Measurements from ENCODE around the gene CKAP4. TPM values are rescaled to one million over a fixed set of nuclear protein-coding genes. Genes with fewer than 3 reads are reported as not detected.

Gene CKAP4
- polyA plus RNA-seq, 2 of the 4 experiments (the other 2 are of a cell fraction) = 70.4 to 108 TPM

DNA sequence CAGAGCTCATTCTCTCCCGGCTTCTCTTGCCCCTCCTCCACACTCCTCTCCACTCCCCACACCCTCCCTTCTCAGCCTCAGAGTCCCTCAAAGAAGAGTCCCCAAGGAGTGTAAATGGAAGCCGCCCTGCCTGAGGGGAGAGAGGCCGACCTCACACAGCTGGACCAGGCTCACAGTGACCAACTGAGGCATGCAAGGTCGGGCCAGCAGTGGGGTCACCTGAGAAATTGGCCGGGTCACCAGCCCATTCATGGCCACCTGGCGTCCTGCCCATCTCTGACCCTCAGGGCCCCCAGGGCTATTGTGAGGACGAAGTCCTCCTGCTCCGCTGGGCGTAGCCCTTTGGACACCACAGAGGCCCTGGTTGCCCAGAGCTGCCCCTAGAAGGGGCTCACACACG is 59.6 kb downstream of the CKAP4 start:
- WGBS (ENCODE audit: missing lambda C conversion rate) = 51% methylated on average over 4 of the region's 10 CpGs
- no peak overlapping the region for H3K27ac ChIP-seq
- no peaks in the 10 kb centered on the region for H3K9me3 ChIP-seq
- no peaks in the 10 kb centered on the region for H3K4me1 ChIP-seq
- no peak for TF ChIP-seq JUNB (IDR thresholded peaks at IDR 0.05)
- TF ChIP-seq PHF8 (IDR thresholded peaks at IDR 0.05; ENCODE audit: borderline replicate concordance, low read depth) = no peak
- no peak for TF ChIP-seq POLR2A (IDR thresholded peaks at IDR 0.05; ENCODE audit: low read length)
- no peak for TF ChIP-seq SREBF2 (IDR thresholded peaks at IDR 0.05)
- no peak for TF ChIP-seq REST (IDR thresholded peaks at IDR 0.05)
- no peak for TF ChIP-seq FOSB (CRISPR knock-in tag; IDR thresholded peaks at IDR 0.05)
- no peak for TF ChIP-seq POLR2AphosphoS2 (conservative IDR thresholded peaks at IDR 0.05; ENCODE audit: low read length)
- TF ChIP-seq FOXS1 (CRISPR knock-in tag; IDR thresholded peaks at IDR 0.05) = no peak
- no peak for TF ChIP-seq KDM5A (IDR thresholded peaks at IDR 0.05)
- no peak for TF ChIP-seq ZC3H11A (IDR thresholded peaks at IDR 0.05)
- TF ChIP-seq HOXB13 (CRISPR knock-in tag; IDR thresholded peaks at IDR 0.05; ENCODE audit: low read depth) = no peak
- no peak for TF ChIP-seq TP53 (CRISPR knock-in tag; IDR thresholded peaks at IDR 0.05)
- no peak for TF ChIP-seq RFX5 (IDR thresholded peaks at IDR 0.05)
- no peak for TF ChIP-seq SMC3 (IDR thresholded peaks at IDR 0.05)
- no peak for TF ChIP-seq NR3C1 (IDR thresholded peaks at IDR 0.05)
- TF ChIP-seq TFCP2L1 (CRISPR knock-in tag; IDR thresholded peaks at IDR 0.05) = no peak
- no peak for TF ChIP-seq ZSCAN20 (CRISPR knock-in tag; IDR thresholded peaks at IDR 0.05)
- no peak for TF ChIP-seq HOXB5 (CRISPR knock-in tag; IDR thresholded peaks at IDR 0.05)
- TF ChIP-seq CBX2 (IDR thresholded peaks at IDR 0.05; ENCODE audit: borderline replicate concordance, low read depth) = no peak
- no peak for TF ChIP-seq CBX8 (IDR thresholded peaks at IDR 0.05)
- FAIRE-seq (no peak), DNase-seq (ENCODE audit: low read depth in 1 of 2, low spot score in 1 of 2) (no peak), ATAC-seq (no peak)
- POLR2A ChIA-PET = interaction anchor here (0.6 kb wide), 1 partner anchor 148 kb away, joined by 4 read pairs; no protein-coding TSS in a partner anchor
- H3K4me2 ChIP-seq = no peak overlapping the region
- no peak overlapping the region for H3K4me3 ChIP-seq
- CTCF ChIA-PET = interaction anchor here (0.6 to 2.2 kb wide), 4 partner anchors 22 to 113 kb away, joined by 3 to 6 read pairs (median 4); no protein-coding TSS in a partner anchor

Small RNA genes lying within 50 kb of the gene (small RNA-seq; reads per million reads assigned to genes)
- 0 to 0.43 (median 0) reads per million in 6 experiments for gene RNU7-94P

Other genes with a start within 250 kb of the CKAP4 start
- gene NUAK1, start 109.1 kb downstream of the CKAP4 start, polyA plus RNA-seq (2011; rRNA removed) = 22.3 and 25.4 TPM in 2 replicates
- 18.1 to 23.5 TPM (median 20.8 TPM) in 3 replicates for gene NUAK1, start 109.1 kb downstream of the CKAP4 start, polyA plus RNA-seq (2017; fragmentation: RNase III; extraction: RNeasy Plus Mini Kit Qiagen cat#74134 plus additional on column Dnase treatment)
- 16.6 and 19.7 TPM in 2 replicates for gene TCP11L2, start 54.7 kb upstream of the CKAP4 start, polyA plus RNA-seq (2011; rRNA removed)
- gene TCP11L2, start 54.7 kb upstream of the CKAP4 start, polyA plus RNA-seq (2017; fragmentation: RNase III; extraction: RNeasy Plus Mini Kit Qiagen cat#74134 plus additional on column Dnase treatment) = 1.8 to 4.9 TPM (median 4.1 TPM) in 3 replicates
- gene POLR3B, start 109.7 kb upstream of the CKAP4 start, polyA plus RNA-seq (2011; rRNA removed) = 9.5 and 10.7 TPM in 2 replicates
- gene POLR3B, start 109.7 kb upstream of the CKAP4 start, polyA plus RNA-seq (2017; fragmentation: RNase III; extraction: RNeasy Plus Mini Kit Qiagen cat#74134 plus additional on column Dnase treatment) = 5.4 to 6.1 TPM (median 5.7 TPM) in 3 replicates